NOMO-1 treated with DMSO at 0.1 percent for 48 hours (cell line): ENCODE results near the gene ZNF708.
"Not testable (repeated sequence)": the region's sequence is repeated elsewhere in the genome, so short reads cannot be mapped to it uniquely, and the experiment has no call there.

ENCODE experiments used
- DNase-seq: peaks from one replicate; lab custom pipeline; 2025; ENCODE audit not compliant: unreplicated experiment; lab: John Stamatoyannopoulos, UW

Gene ZNF708

DNA sequence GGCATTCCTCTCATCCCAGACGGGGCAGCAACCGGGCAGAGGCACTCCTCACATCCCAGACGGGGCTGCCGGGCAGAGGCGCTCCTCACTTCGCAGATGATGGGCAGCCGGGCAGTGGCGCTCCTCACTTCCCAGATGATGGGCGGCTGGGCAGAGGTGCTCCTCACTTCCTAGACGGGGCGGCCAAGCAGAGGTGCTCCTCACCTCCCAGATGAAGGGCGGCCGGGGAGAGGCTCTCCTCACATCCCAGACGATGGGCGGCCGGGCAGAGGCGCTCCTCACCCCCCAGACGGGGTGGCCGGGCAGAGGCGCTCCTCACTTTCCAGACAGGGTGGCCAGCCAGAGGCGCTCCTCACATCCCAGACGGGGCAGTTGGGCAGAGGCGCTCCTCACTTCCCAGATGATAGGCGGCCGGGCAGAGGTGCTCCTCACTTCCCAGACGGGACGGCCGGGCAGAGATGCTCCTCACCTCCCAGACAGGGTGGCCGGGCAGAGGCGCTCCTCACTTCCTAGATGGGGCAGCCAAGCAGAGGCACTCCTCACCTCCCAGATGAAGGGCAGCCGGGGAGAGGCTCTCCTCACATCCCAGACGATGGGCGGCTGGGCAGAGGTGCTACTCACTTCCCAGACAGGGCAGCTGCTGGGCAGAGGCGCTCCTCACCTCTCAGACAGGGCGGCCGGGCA lies 68.9 kb downstream of the ZNF708 start:
- DNase-seq: no peak

DNA sequence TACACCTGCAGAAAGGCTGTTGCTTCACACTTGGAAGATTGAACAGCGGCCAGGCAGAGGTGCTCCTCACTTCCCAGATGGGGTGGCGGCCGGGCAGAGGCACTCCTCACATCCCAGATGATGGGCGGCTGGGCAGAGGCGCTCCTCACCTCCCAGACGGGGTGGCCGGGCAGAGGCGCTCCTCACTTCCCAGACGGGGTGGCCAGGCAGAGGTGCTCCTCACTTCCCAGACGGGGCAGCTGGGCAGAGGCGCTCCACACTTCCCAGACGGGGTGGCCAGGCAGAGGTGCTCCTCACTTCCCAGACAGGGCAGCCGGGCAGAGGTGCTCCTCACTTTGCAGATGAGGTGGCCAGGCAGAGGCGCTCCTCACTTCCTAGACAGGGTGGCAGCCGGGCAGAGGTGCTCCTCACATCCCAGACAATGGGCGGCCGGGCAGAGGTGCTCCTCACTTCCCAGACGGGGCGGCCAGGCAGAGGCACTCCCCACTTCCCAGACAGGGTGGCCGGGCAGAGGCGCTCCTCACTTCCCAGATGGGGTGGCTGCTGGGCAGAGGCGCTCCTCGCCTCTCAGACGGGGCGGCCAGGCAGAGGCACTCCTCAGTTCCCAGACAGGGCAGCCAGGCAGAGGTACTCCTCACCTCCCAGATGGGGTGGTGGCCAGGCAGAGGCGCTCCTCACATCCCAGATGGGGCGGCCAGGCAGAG lies 69.6 kb downstream of the ZNF708 start:
- not testable (repeated sequence) for DNase-seq

DNA sequence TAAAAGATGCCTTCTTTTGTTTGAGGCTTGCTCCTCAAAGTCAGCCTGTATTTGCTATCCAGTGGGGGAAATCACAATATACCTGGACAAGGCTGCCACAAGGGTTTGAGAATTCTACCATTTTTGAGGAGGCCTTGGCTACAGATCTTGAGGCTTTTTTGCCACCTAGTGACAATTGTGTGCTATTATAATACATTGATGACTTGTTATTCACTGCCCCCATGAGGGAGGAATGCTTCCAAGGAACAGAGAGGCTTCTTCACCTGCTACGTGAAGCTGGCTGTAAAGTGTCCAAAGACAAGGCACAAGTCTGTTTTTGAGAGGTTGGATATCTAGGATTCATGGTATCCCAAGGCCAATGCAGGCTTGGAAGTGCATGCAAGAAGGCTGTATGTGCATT lies 72.5 kb downstream of the ZNF708 start:
- no peak for DNase-seq
